HEK293 (cell line): ENCODE measurements around the gene FOXO3.
A peak's percentile ranks its signal among the peaks of the same experiment; 100 is the strongest.

Source experiments
- CTCF ChIA-PET: fragments of 350-600 bp; formaldehyde crosslinking; extraction: SDS; loops from one replicate; lab custom pipeline; 2021; ENCODE audit warnings: antibody characterized with exemption; lab: Yijun Ruan, JAX
- POLR2A ChIA-PET: fragments of 300-600 bp; formaldehyde crosslinking; extraction: SDS; loops from one replicate; lab custom pipeline; 2020; ENCODE audit warnings: antibody characterized with exemption, inconsistent platforms; lab: Yijun Ruan, JAX
- H3K27ac ChIP-seq: fragments of 200-500 bp; sonication (Bioruptor generic); 2 replicates; pipeline ENCODE4 v1.5.1; 2014; ENCODE audit warnings: low read depth, low read length, control low read depth, inconsistent platforms; ENCODE audit errors: extremely low read depth
- H3K36me3 ChIP-seq, 2 experiments: fragments of 200-500 bp in 1 of 2; sonication (Bioruptor generic) in 1 of 2; 1 replicate in 1 of 2; 2 replicates in 1 of 2; pipeline ENCODE4 v1.5.1; 2014 to 2017; ENCODE audit warnings: inconsistent platforms in 2 of 2, low read length in 2 of 2; ENCODE audit not compliant: control insufficient read depth in 2 of 2, insufficient read depth in 1 of 2
- H3K4me1 ChIP-seq: fragments of 200-500 bp; sonication (Bioruptor generic); 2 replicates; pipeline ENCODE4 v1.5.1; 2014; ENCODE audit warnings: mild to moderate bottlenecking, low read length, inconsistent platforms; ENCODE audit not compliant: control insufficient read depth, insufficient read depth
- H3K4me3 ChIP-seq: 2 replicates; pipeline ENCODE4 v1.5.1; 2011; ENCODE audit warnings: low read depth, mild to moderate bottlenecking, control low read depth, low read length, moderate library complexity
- H3K9me3 ChIP-seq: fragments of 200-500 bp; sonication (Bioruptor generic); 2 replicates; pipeline ENCODE4 v1.5.1; 2014; ENCODE audit warnings: low read depth, low read length, inconsistent platforms; ENCODE audit not compliant: control insufficient read depth, insufficient read depth
- GLIS1 ChIP-seq: fragments of 450-650 bp; formaldehyde crosslinking; IDR thresholded peaks from 2 replicates; pipeline ENCODE4 v1.5.1; 2016; ENCODE audit warnings: missing biosample characterization, missing genetic modification characterization
- HIC1 ChIP-seq: fragments of 450-650 bp; formaldehyde crosslinking; IDR thresholded peaks from 2 replicates; pipeline ENCODE4 v1.5.1; 2016; ENCODE audit warnings: missing biosample characterization, missing genetic modification characterization
- OVOL3 ChIP-seq: fragments of 450-650 bp; formaldehyde crosslinking; IDR thresholded peaks from 2 replicates; pipeline ENCODE4 v1.5.1; 2016; ENCODE audit warnings: missing biosample characterization, missing genetic modification characterization
- SCRT1 ChIP-seq: fragments of 450-650 bp; formaldehyde crosslinking; IDR thresholded peaks from 2 replicates; pipeline ENCODE4 v1.5.1; 2016; ENCODE audit warnings: missing biosample characterization, missing genetic modification characterization, borderline replicate concordance
- SCRT2 ChIP-seq: fragments of 450-650 bp; formaldehyde crosslinking; IDR thresholded peaks from 2 replicates; pipeline ENCODE4 v1.5.1; 2016; ENCODE audit warnings: missing biosample characterization, missing genetic modification characterization
- ZBTB17 ChIP-seq: fragments of 450-650 bp; formaldehyde crosslinking; IDR thresholded peaks from 2 replicates; pipeline ENCODE4 v1.5.1; 2016; ENCODE audit warnings: missing biosample characterization, missing genetic modification characterization
- ZBTB49 ChIP-seq: fragments of 450-650 bp; formaldehyde crosslinking; IDR thresholded peaks from 2 replicates; pipeline ENCODE4 v1.5.1; 2016; ENCODE audit warnings: missing biosample characterization, missing genetic modification characterization, low read depth
- ZBTB6 ChIP-seq: fragments of 450-650 bp; formaldehyde crosslinking; IDR thresholded peaks from 2 replicates; pipeline ENCODE4 v1.5.1; 2017; ENCODE audit warnings: missing biosample characterization, missing genetic modification characterization
- ZBTB7A ChIP-seq: fragments of 450-650 bp; formaldehyde crosslinking; IDR thresholded peaks from 2 replicates; pipeline ENCODE4 v1.5.1; 2016; ENCODE audit warnings: low read depth, missing biosample characterization, missing genetic modification characterization
- ZNF10 ChIP-seq: fragments of 450-650 bp; formaldehyde crosslinking; IDR thresholded peaks from 2 replicates; pipeline ENCODE4 v1.5.1; 2017; ENCODE audit warnings: missing biosample characterization, missing genetic modification characterization
- ZNF274 ChIP-seq, 2 experiments: fragments of 200-500 bp in 1 of 2; fragments of 450-650 bp in 1 of 2; sonication (Bioruptor generic) in 1 of 2; formaldehyde crosslinking in 1 of 2; IDR thresholded peaks; 2 replicates each; pipeline versions ENCODE4 v1.5.1 to v1.6.1; 2014 to 2016; ENCODE audit warnings: borderline replicate concordance in 1 of 2, inconsistent platforms in 1 of 2, low read length in 1 of 2, missing biosample characterization in 1 of 2, missing genetic modification characterization in 1 of 2
- ZNF362 ChIP-seq: fragments of 450-650 bp; formaldehyde crosslinking; IDR thresholded peaks from 2 replicates; pipeline ENCODE4 v1.5.1; 2016; ENCODE audit warnings: missing biosample characterization, missing genetic modification characterization
- ZNF37A ChIP-seq: fragments of 450-650 bp; IDR thresholded peaks from 2 replicates; pipeline ENCODE4 v1.5.1; 2018; ENCODE audit warnings: missing biosample characterization, missing genetic modification characterization
- ZNF521 ChIP-seq: fragments of 450-650 bp; formaldehyde crosslinking; IDR thresholded peaks from 2 replicates; pipeline ENCODE4 v1.5.1; 2017; ENCODE audit warnings: missing biosample characterization, mild to moderate bottlenecking, missing genetic modification characterization
- ZNF571 ChIP-seq: fragments of 450-650 bp; formaldehyde crosslinking; IDR thresholded peaks from 2 replicates; pipeline ENCODE4 v1.5.0; 2017; ENCODE audit warnings: missing biosample characterization, missing genetic modification characterization
- ZNF626 ChIP-seq: fragments of 450-650 bp; sonication (Bioruptor Pico); formaldehyde crosslinking; IDR thresholded peaks from 2 replicates; pipeline ENCODE4 v1.5.1; 2018; ENCODE audit warnings: missing biosample characterization, missing genetic modification characterization, inconsistent platforms
- ZNF629 ChIP-seq: fragments of 450-650 bp; formaldehyde crosslinking; IDR thresholded peaks from 2 replicates; pipeline ENCODE4 v1.5.1; 2017; ENCODE audit warnings: missing biosample characterization, missing genetic modification characterization
- ZNF654 ChIP-seq: fragments of 450-650 bp; formaldehyde crosslinking; IDR thresholded peaks from 2 replicates; pipeline ENCODE4 v1.5.1; 2016; ENCODE audit warnings: low read depth, missing biosample characterization, missing genetic modification characterization
- ZNF677 ChIP-seq: fragments of 450-650 bp; IDR thresholded peaks from 2 replicates; pipeline ENCODE4 v1.5.0; 2018; ENCODE audit warnings: missing biosample characterization, mild to moderate bottlenecking, missing genetic modification characterization, moderate library complexity
- ZSCAN18 ChIP-seq: fragments of 450-650 bp; formaldehyde crosslinking; IDR thresholded peaks from 2 replicates; pipeline ENCODE4 v1.5.1; 2016; ENCODE audit warnings: missing biosample characterization, missing genetic modification characterization

Gene FOXO3

GRCh38 chr6:108524528-108525248 lies 36.0 kb upstream of the FOXO3 start:
- ChIA-PET CTCF (interaction anchor here (0.5 to 5.9 kb wide), 21 partner anchors 9 to 844 kb away, joined by 3 to 39 read pairs (median 4); no protein-coding TSS in a partner anchor), POLR2A (no interaction called here)
- no peak for TF ChIP-seq ZNF677 (tag by site-specific recombination)
- TF ChIP-seq ZNF521 = no peak

GRCh38 chr6:108526739-108527174 lies 34.0 kb upstream of the FOXO3 start:
- no peak overlapping the region for H3K4me3 ChIP-seq
- no peaks in the 10 kb centered on the region for H3K36me3 ChIP-seq
- ChIA-PET CTCF (interaction anchor here (0.6 to 5.9 kb wide), 13 partner anchors 9 to 870 kb away, joined by 3 to 39 read pairs (median 5); no protein-coding TSS in a partner anchor), POLR2A (no interaction called here)
- no peak for TF ChIP-seq ZBTB7A (tag by site-specific recombination)
- no peak for TF ChIP-seq ZNF10 (tag by site-specific recombination)
- peak; percentile 76 for TF ChIP-seq SCRT2 (tag by site-specific recombination)
- no peak for TF ChIP-seq ZNF571 (tag by site-specific recombination)
- TF ChIP-seq ZSCAN18 (tag by site-specific recombination) = no peak
- no peak for TF ChIP-seq HIC1 (tag by site-specific recombination)
- no peak for TF ChIP-seq ZNF37A (tag by site-specific recombination)
- 0 out of 2 replicates have a peak, but pooled peaks have one; percentile 35 for TF ChIP-seq ZBTB6
- no peak for TF ChIP-seq GLIS1 (tag by site-specific recombination)
- TF ChIP-seq ZNF677 (tag by site-specific recombination) = no peak
- TF ChIP-seq ZNF629 (tag by site-specific recombination) = no peak
- no peak for TF ChIP-seq ZNF274 (IDR thresholded peaks at IDR 0.05; ENCODE audit: low read length)
- TF ChIP-seq ZNF274 (tag by site-specific recombination; IDR thresholded peaks at IDR 0.05; ENCODE audit: borderline replicate concordance) = no peak
- TF ChIP-seq OVOL3 (tag by site-specific recombination) = no peak
- peak; percentile 73; the same call in 1 of the 2 replicates for TF ChIP-seq ZNF362
- no peak for TF ChIP-seq ZBTB49 (tag by site-specific recombination)
- peak; percentile 91 for TF ChIP-seq ZNF654 (tag by site-specific recombination)
- TF ChIP-seq ZBTB17 (tag by site-specific recombination) = 0 out of 2 replicates have a peak, but pooled peaks have one; percentile 30
- TF ChIP-seq SCRT1 (tag by site-specific recombination) = no peak
- TF ChIP-seq ZNF626 = no peak
- H3K9me3 ChIP-seq = no peaks in the 10 kb centered on the region
- no peak overlapping the region for H3K27ac ChIP-seq
- H3K4me1 ChIP-seq = no peaks in the 10 kb centered on the region

More at GRCh38 chr6:108524528-108525248, 36.0 kb upstream of the FOXO3 start:
- Histone ChIP-seq H3K27ac (no peak overlapping the region), H3K4me1 (no peaks in the 10 kb centered on the region), H3K4me3 (no peak overlapping the region), H3K36me3 (peaks cover 0 to 12% of the 10 kb centered on the region in 2 experiments; a peak in 1 of 3 replicates), H3K9me3 (no peaks in the 10 kb centered on the region)
